Measurements from ENCODE around the gene ADAMTSL2.

ADAMTSL2 gene

GRCh38 chr9:133499892-133500270, 34.6 kb upstream of the ADAMTSL2 start:
- FAIRE-seq = no peak

GRCh38 chr9:133502112-133502511, 32.4 kb upstream of the ADAMTSL2 start:
- DNase-seq (ENCODE audit: low spot score) (no peak), FAIRE-seq (no peak)

More at GRCh38 chr9:133499892-133500270, 34.6 kb upstream of the ADAMTSL2 start:
- no peak for DNase-seq (ENCODE audit: low spot score)

- peak; percentile 15 for DNase-seq (ENCODE audit: low spot score)
- no peak for FAIRE-seq
These were observed 29.2 kb upstream of the ADAMTSL2 start for GRCh38 chr9:133505186-133505830.

- DNase-seq (ENCODE audit: low spot score) (no peak), FAIRE-seq (no peak)
These were observed 28.4 kb upstream of the ADAMTSL2 start for GRCh38 chr9:133505901-133506652.

GRCh38 chr9:133506653-133507038, 27.9 kb upstream of the ADAMTSL2 start:
- DNase-seq (ENCODE audit: low spot score) (peak; percentile 95), FAIRE-seq (peak; percentile 97)

GRCh38 chr9:133507246-133507965, 27.1 kb upstream of the ADAMTSL2 start:
- no peak for FAIRE-seq
- no peak for DNase-seq (ENCODE audit: low spot score)

- no peak for DNase-seq (ENCODE audit: low spot score)
These were observed 26.5 kb upstream of the ADAMTSL2 start for GRCh38 chr9:133508046-133508445.

GRCh38 chr9:133509179-133510083, 25.1 kb upstream of the ADAMTSL2 start:
- DNase-seq (ENCODE audit: low spot score) (no peak), FAIRE-seq (no peak)

More at GRCh38 chr9:133508046-133508445, 26.5 kb upstream of the ADAMTSL2 start:
- no peak for FAIRE-seq

GRCh38 chr9:133510926-133511505, 23.5 kb upstream of the ADAMTSL2 start:
- FAIRE-seq = no peak
- DNase-seq (ENCODE audit: low spot score) = no peak

- DNase-seq (ENCODE audit: low spot score) (no peak), FAIRE-seq (no peak)
These were observed 22.9 kb upstream of the ADAMTSL2 start for GRCh38 chr9:133511607-133512006.

GRCh38 chr9:133512253-133513213, 22.0 kb upstream of the ADAMTSL2 start:
- DNase-seq (ENCODE audit: low spot score) (no peak), FAIRE-seq (no peak)

- no peak for FAIRE-seq
- no peak for DNase-seq (ENCODE audit: low spot score)
These were observed 21.0 kb upstream of the ADAMTSL2 start for GRCh38 chr9:133513214-133514100.

GRCh38 chr9:133514460-133515239, 19.9 kb upstream of the ADAMTSL2 start:
- DNase-seq (ENCODE audit: low spot score) = no peak
- FAIRE-seq = no peak

GRCh38 chr9:133515240-133515610, 19.3 kb upstream of the ADAMTSL2 start:
- FAIRE-seq = no peak
- no peak for DNase-seq (ENCODE audit: low spot score)

GRCh38 chr9:133515615-133516255, 18.8 kb upstream of the ADAMTSL2 start:
- DNase-seq (ENCODE audit: low spot score) (no peak), FAIRE-seq (no peak)

GRCh38 chr9:133516256-133516960, 18.1 kb upstream of the ADAMTSL2 start:
- FAIRE-seq (no peak), DNase-seq (ENCODE audit: low spot score) (no peak)

GRCh38 chr9:133516961-133517350, 17.5 kb upstream of the ADAMTSL2 start:
- DNase-seq (ENCODE audit: low spot score) = no peak
- no peak for FAIRE-seq
